HepG2 (cell line): ENCODE results near the gene SYNC. TPM values are rescaled to one million over a fixed set of nuclear protein-coding genes. Genes with fewer than 3 reads are reported as not detected.

Source experiments
- ATF5 ChIP-seq: sonication (generic); formaldehyde crosslinking; IDR thresholded peaks from 2 replicates; pipeline ENCODE4 v1.4.0; 2020; ENCODE audit warnings: mild to moderate bottlenecking, low read depth, missing genetic modification reagents
- ATF6 ChIP-seq: sonication (generic); formaldehyde crosslinking; conservative IDR thresholded peaks from 2 replicates; pipeline ENCODE4 v1.4.0; 2020; ENCODE audit warnings: missing genetic modification reagents
- CBX5 ChIP-seq: sonication (generic); formaldehyde crosslinking; IDR thresholded peaks from 2 replicates; pipeline ENCODE4 v1.4.0; 2020; ENCODE audit warnings: missing genetic modification reagents, borderline replicate concordance
- MAF1 ChIP-seq: sonication (generic); formaldehyde crosslinking; IDR thresholded peaks from 2 replicates; pipeline ENCODE4 v1.5.0; 2020; ENCODE audit warnings: missing genetic modification reagents, borderline replicate concordance
- MAZ ChIP-seq, 2 experiments: sonication (generic) in 1 of 2; formaldehyde crosslinking in 1 of 2; IDR thresholded peaks; 2 replicates each; pipeline versions ENCODE4 v1.5.0 to v1.6.1; 2012 to 2020; ENCODE audit warnings: low read depth in 2 of 2, mild to moderate bottlenecking in 2 of 2, borderline replicate concordance in 1 of 2, improper control_type of control experiment in 1 of 2, low read length in 1 of 2, missing genetic modification reagents in 1 of 2, moderate library complexity in 1 of 2
- MIER2 ChIP-seq: IDR thresholded peaks from 2 replicates; pipeline ENCODE4 v1.6.1; 2016; ENCODE audit warnings: missing biosample characterization, missing genetic modification reagents
- MXI1 ChIP-seq: IDR thresholded peaks from 3 replicates; pipeline ENCODE4 v1.6.1; 2012; ENCODE audit warnings: low read depth, low read length, inconsistent platforms, borderline replicate concordance
- NFIC ChIP-seq: IDR thresholded peaks from 2 replicates; pipeline ENCODE4 v1.6.1; 2012; ENCODE audit warnings: mild to moderate bottlenecking, low read length, inconsistent platforms
- SNRNP70 ChIP-seq: fragments of 200-400 bp; formaldehyde crosslinking; IDR thresholded peaks from 2 replicates; pipeline ENCODE4 v1.6.1; 2017; ENCODE audit warnings: mild to moderate bottlenecking, low read depth, low read length, moderate library complexity
- ZFY ChIP-seq: sonication (generic); formaldehyde crosslinking; IDR thresholded peaks from 2 replicates; pipeline ENCODE4 v1.4.0; 2020; ENCODE audit warnings: missing genetic modification reagents
- ZNF292 ChIP-seq: sonication (generic); formaldehyde crosslinking; IDR thresholded peaks from 2 replicates; pipeline ENCODE4 v1.8.1; 2022; ENCODE audit warnings: mild to moderate bottlenecking, low read depth, missing genetic modification reagents, borderline replicate concordance
- ZNF883 ChIP-seq: sonication (generic); formaldehyde crosslinking; IDR thresholded peaks from 2 replicates; pipeline ENCODE4 v1.5.1; 2020; ENCODE audit warnings: mild to moderate bottlenecking, missing genetic modification reagents; ENCODE audit errors: not compliant biosample characterization
- polyA plus RNA-seq, 8 experiments: library from polyadenylated mRNA; depleted of rRNA in 3 of 8; stranded (reverse) in 7 of 8; unstranded in 1 of 8; fragments of >200 nt; fragmentation: Illumina TruSeq in 4 of 8; extraction: Trizol in 4 of 8; gene quantifications; 2 replicates each; pipeline versions ENCODE4 v1.2.1 to v1.2.3, GENCODE V29; 2011 to 2016; ENCODE audit warnings: low read depth in 4 of 8, missing spikeins in 1 of 8, mixed read lengths in 1 of 8; ENCODE audit not compliant: insufficient read depth in 1 of 8
- total RNA-seq, 5 experiments: library from RNA; depleted of rRNA; stranded (reverse); fragments of >200 nt; fragmentation: Illumina TruSeq; extraction: Trizol; gene quantifications; 2 replicates each; pipeline ENCODE4 v1.2.3, GENCODE V29; 2016; ENCODE audit warnings: low read depth in 1 of 5

The SYNC gene
- total and polyA plus RNA-seq, 2 of the 13 experiments (the other 11 are each of a cell fraction or from before 2014, with no cell fraction given): 2.4 to 5.4 TPM

- TF ChIP-seq ATF6 (CRISPR knock-in tag) (no peak), ATF5 (CRISPR knock-in tag) (no peak), SNRNP70 (no peak), NFIC (no peak), ZFY (peak; percentile 41; the same call in 1 of the 2 replicates), MXI1 (peak; percentile 61; the same call in 1 of the 3 replicates), ZNF292 (no peak), MIER2 (CRISPR knock-in tag) (no peak), MAF1 (CRISPR knock-in tag) (no peak), MAZ (IDR thresholded peaks at IDR 0.05; ENCODE audit: borderline replicate concordance, low read depth, low read length) (no peak), MAZ (CRISPR knock-in tag; IDR thresholded peaks at IDR 0.05; ENCODE audit: low read depth) (no peak), CBX5 (0 out of 2 replicates have a peak, but pooled peaks have one; percentile 26), ZNF883 (CRISPR knock-in tag) (no peak)
Observed at GRCh38 chr1:32650248-32650751, 52.3 kb downstream of the SYNC start, which contains the start of gene ZBTB8OS (continued).
